ENCODE data around the gene VRK1.

DNA sequence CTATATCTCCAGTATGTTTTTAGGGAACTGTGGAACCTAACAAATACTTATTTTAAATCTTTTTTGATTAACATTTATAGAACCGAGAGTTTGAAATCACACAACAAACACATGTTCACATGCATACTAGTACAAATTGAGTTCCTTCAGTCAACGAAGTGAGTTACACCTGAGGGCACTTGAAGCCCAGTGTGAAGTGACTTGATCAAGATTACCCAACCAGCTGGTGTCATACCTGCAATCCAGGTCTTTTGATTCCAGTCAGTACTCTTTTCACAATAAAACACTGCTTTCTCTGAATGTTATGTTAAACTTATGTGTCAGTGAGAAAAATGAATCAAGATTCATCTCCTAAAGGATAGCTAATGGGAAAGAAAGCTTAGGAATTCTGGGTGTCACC is 35.2 kb downstream of the VRK1 start:
- no peak for TF ChIP-seq CTCF (conservative IDR thresholded peaks at IDR 0.05; ENCODE audit: low read length)
- no peak for TF ChIP-seq EZH2phosphoT487 (IDR thresholded peaks at IDR 0.05; ENCODE audit: borderline replicate concordance)

All from Loucy (cell line).